Head of caudate nucleus (tissue), 42 donors: Measurements from ENCODE around the gene GALNT15.

ENCODE experiments used
- DNase-seq, 42 donors: peaks; one replicate each; pipeline versions ENCODE4 v3.0.0 to v3.0.0-alpha.2; 2020 to 2021; ENCODE audit warnings: mixed read lengths in 7 of 42
- intact Hi-C: fragments of 100-400 bp; cut with DNase I; formaldehyde crosslinking; loops from one replicate; pipeline ENCODE4 v1.15.0; 2022

The GALNT15 gene

GRCh38 chr3:16242177-16242576 is 67.7 kb downstream of the GALNT15 start:
- no peak for DNase-seq
- intact Hi-C loops = no loop called here

GRCh38 chr3:16243706-16244490 is 69.4 kb downstream of the GALNT15 start:
- peak in 33 of 42 donors; percentile 10 to 84 (median 57) for DNase-seq
- intact Hi-C loops = no loop called here

DNA sequence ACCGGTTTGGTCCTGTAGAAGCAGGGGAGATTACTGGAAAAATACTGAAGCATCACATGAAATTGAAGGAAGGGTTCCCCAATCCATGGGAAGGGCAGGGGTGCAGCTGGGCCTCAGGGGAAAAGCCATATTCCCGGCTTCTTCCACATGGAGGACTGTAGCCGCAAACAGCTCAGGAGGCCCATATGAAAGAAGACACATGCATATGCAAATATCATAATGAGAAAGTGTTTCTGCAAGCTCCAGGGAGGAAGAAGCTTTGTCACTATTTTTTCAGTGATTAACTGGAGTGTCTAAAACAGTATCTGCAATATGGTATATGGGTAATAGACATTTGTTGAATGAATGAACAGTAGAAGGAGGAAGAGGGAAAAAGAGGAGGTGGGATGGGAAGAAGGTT is 71.1 kb downstream of the GALNT15 start:
- DNase-seq = no peak
- intact Hi-C loops = loop anchor here (5.0 kb wide), 2 partner anchors 198 to 423 kb away; no protein-coding TSS in a partner anchor

DNA sequence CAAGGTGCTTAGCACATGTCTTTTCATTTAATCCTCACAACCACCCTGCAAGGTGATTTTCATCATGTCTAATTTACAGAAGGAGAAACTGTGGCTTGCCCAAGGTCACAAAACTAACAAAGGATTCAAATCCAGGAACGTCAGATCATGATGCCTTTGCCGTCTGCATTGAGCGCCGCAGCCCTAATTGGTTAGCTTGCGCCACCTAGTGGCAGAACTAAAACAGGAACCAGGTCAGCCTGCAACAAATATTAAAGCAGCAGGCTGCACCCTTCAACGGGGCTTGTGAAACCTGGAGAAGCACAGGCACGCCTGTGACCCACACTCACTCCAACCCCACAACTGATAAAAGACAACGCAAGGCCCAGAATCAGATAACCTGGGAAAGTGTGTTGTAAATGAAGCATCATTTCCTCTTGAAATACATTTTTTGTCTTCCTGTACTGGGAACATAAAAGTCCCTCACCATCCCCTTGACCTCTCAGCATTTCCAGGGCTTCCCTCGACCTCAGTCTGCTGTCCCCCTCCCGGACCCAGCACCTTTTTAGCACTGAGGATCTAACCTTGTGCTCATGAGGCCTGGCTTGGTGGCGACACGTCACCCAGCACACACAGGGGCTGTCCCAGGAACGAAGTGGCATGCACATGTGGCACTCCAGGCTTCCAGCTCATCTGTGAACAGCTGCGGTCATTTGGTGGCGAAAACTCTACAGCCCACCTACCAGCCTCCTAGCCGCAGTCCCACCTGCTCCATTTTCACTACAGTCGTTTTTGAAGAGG is 73.0 kb downstream of the GALNT15 start:
- intact Hi-C loops = loop anchor here (5.0 kb wide), 2 partner anchors 200 to 425 kb away; no protein-coding TSS in a partner anchor
- peak; percentile 65 to 94 (median 86) for DNase-seq

GRCh38 chr3:16248556-16248955 is 74.1 kb downstream of the GALNT15 start:
- DNase-seq = peak in 25 of 42 donors; percentile 17 to 87 (median 59)
- intact Hi-C loops = loop anchor here (5.0 kb wide), 2 partner anchors 201 to 426 kb away; no protein-coding TSS in a partner anchor

- intact Hi-C loops = loop anchor here (5.0 kb wide), 2 partner anchors 202 to 427 kb away; no protein-coding TSS in a partner anchor
- no peak for DNase-seq
These were observed 74.9 kb downstream of the GALNT15 start for GRCh38 chr3:16249336-16249735.

DNA sequence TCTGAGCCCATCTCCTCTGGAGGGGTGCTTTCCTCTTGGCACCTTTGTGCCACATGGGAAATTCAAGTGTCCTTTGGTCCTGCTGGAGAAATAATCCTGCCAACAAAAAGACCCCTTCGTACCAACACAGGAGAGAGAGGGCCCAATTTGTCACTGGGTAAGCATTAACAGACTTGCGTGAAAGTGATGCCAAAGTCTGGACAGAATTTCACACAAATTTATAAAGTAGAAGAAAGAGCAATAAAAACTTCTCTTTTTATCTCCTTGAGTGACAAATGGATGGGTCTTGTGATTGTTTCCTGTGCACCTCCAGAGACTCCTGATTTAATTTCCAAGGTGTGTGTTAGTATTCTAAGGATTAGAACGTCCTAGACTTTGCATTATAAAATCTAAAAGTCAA is 75.4 kb downstream of the GALNT15 start:
- DNase-seq = no peak
- intact Hi-C loops = loop anchor here (5.0 kb wide), 2 partner anchors 203 to 428 kb away; no protein-coding TSS in a partner anchor

DNA sequence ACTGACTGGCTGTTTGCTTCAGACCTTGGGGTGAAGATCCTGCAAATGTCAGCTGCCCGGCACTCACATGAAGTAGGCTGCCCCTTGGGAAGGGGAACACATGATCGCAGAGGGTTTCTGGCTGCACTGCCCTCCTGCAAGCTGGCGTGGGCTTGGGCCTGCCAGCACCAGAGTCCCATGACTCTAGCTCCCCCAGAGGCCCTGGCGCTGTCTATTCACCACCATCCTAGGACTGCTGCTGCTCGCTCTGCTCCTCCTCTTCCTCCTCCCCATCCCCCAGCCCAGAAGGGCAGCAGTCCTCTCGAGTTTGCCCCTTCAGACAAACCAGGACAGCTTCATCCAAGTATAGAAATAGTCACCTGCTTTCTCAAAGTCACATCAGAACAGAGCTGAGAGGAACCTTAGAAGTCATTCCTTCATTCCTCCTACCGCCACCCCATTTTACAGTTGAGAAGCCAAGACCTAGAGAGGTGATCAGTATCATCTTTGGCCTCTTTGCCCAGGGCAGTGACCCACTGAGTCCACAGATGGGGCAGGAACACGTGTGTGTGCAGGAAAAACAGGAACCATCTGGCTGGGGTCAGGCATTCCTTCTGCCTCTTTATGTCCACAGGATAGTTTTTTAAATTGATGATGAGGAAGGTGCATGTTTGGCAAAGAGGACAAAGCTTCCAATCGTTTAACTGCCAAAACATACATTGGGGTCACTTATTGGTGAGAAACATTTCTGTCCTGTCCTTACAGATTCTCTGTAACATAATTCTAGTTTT is 77.0 kb downstream of the GALNT15 start:
- intact Hi-C loops = no loop called here
- no peak for DNase-seq

DNA sequence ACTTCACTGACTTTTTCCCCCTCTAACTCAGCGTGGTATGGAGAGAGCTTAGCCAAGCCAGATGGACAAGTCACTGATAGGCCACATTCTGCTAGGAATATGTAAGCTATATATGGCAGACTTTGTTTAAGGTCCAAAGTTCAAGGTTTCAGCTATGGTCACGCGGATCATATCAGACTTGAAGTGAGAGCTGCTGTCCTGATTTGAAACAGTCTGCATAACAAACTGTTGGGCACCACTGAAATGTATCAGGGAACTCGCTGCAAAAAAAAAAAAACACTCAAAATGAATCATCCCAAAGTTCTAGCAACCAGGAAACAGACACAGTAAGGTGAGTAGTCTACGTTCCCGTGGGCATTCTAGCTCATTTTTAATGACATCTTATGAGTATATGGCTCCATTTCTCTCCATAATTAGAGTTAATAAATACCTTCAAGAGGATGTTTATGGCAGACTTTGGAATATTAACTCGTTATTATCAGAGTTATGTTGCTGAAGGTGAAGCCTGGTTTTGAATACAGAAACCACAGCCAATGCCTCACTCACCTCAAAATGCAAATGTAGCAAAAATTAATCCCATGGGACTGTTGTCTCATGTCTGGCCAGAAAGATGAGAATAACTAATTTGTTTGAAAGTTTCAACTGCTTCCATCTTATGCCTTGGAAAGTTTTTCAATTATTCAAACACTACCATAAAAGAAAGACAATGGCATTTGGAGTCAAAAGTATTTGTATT is 77.9 kb downstream of the GALNT15 start:
- DNase-seq = no peak
- intact Hi-C loops = no loop called here

- intact Hi-C loops = no loop called here
- DNase-seq = no peak
These were observed 78.5 kb downstream of the GALNT15 start for GRCh38 chr3:16252988-16253387.

DNA sequence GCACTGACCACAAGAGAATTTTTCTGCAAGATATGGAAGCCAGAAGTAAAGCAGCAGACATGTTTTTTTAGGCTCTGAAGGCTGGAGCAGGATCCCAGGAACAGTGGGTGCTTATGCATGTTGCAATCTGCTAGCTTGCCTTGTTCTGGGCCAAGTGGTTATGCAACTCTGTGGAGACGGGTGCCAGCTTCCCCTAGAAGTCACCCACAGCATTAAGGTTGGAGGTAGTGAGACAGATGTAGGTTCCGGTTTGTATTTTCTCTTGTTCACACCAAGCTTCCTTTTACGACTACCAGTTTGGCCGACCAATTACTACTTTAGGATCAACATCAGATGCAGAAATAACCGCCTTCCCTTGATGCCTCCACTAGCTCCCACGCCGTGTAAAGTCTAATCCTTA is 79.1 kb downstream of the GALNT15 start:
- intact Hi-C loops = no loop called here
- DNase-seq = peak in 37 of 42 donors; percentile 40 to 87 (median 59)

DNA sequence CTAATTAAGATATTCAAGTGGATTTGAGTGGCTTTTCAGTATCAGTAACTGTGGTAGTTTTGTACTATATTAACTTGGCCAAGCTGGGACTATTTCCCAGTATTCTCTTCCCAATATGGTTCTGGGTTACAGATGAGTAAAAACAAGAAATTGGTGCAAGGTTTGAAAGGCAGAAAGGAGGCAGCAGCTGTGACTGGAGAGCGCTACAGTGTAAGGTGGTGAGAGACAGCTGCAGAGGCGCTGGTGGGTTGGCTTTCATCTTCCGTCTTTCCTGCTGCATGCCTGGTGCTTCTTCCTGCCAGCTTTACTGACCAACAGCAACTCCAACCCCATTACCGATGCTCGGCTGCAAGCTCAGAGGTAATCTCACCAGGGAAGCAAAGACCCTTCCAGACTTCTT is 80.4 kb downstream of the GALNT15 start:
- intact Hi-C loops = no loop called here
- no peak for DNase-seq

DNA sequence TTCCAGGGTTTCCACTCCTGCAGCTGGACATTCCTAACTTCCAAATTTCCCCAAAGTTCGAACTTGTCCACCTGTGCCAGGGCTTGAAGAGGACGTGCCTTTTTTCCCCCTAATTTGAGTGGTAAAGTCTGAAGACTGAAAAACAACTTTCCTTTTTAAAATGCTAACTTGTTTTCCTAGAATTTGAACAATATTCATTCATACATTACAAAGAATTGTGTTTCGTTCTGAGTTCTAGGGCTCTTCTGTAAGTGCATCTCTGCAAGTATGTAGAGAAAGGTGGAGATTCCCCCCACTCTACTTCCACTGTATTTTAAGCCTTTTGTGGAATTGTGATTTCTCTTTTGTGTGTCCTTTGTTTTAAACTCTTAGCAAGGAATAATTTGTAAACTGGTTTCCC is 80.8 kb downstream of the GALNT15 start:
- no peak for DNase-seq
- intact Hi-C loops = no loop called here

DNA sequence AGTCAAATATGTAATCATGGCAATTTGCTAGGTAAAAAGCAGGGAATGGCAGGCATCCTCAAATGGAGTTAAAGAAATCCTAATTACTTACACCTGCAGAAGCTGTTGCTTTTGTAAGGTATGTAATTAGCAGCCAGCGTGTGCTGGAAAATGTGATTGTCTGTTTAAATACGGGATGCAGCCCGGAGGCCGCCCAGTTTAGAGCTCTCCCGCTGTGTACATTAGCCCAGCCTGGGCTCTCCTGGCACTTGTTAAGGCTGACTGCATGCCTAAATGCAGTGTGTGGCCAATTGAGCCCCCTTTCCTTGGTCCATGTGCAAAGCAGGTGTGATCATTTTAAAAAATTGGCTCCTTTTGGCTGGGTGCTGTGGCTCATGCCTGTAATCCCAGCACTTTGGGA is 81.2 kb downstream of the GALNT15 start:
- no peak for DNase-seq
- intact Hi-C loops = no loop called here

GRCh38 chr3:16257309-16257708 is 82.8 kb downstream of the GALNT15 start:
- intact Hi-C loops = no loop called here
- peak in 3 of 42 donors; percentile 29 to 44 (median 31) for DNase-seq

DNA sequence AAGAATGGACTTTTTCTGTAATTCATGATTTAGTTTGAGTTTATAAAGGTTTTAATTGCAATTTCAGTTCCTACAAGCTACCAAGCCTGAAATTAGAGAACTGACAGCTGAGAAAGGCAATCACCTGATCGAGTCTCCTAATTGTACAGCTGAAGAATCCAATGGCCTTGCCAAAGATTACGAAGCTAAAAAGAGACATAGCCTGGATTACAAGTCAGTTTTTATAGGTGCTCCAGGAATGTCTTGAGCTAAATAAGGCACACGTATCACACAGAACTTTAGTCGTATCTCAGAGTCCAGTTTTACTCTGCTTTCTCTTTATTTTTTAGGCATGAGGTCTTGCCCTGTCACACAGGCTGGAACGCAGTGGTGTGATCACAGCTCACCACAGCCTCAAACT is 83.7 kb downstream of the GALNT15 start:
- intact Hi-C loops = no loop called here
- no peak for DNase-seq

DNA sequence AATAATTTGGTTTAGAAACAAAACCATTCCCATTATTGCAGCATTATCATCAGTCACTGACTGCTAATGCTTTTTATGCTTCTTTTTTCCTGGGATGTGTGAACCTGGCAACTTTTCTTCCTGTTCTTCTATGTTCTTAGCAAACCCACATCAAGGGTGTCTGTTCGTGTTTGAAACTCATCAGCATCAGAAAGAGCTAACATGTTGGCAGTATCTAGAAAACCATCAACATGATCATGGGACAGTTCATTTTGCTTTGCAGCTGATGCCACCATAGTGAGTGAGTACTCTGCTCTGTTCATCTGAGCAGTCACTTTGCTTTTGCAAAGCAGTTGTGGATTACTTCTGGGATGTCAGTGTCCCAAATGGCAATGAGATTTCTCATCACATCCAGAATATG is 84.4 kb downstream of the GALNT15 start:
- DNase-seq = no peak
- intact Hi-C loops = no loop called here

DNA sequence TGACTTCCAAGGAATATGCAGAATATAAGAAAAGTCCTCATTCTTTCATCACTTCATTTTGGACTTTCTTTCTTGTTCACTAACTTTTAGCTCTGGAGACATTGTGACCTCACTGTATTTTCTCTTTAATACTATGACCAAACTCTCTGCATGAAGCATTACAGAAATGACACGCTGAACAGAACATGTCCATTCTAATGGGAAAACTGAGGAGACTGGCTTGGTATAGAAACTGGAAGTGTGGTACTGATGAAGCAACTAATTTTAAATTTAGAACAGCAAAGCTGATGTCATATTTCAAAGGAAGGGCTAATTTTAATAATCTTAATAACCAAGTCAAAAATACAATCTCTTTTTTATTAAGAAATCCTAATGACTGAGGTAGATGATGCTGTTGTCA is 85.6 kb downstream of the GALNT15 start:
- intact Hi-C loops = no loop called here
- no peak for DNase-seq

DNA sequence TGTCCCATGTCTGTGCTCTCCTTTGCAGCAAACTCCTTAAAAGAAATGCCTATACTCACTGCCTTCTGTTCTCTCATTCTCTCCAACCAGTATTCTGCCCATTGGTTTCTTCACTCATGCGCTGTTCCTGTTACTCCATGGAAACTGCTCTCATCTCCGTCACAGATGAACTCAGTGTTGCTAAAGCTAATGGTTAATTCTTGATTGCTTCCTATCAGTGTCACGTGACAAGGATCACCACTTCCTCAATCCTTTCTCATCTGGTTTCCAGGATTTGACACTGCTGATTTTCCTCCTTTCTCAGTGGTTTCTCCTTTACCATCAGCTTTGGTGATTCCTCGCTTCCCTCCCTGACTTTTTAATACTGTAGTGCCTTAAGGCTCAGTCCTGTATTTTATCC is 87.7 kb downstream of the GALNT15 start:
- intact Hi-C loops = no loop called here
- no peak for DNase-seq
